OCI-LY3 (cell line): ENCODE measurements around the gene PCNA.
A peak's percentile ranks its signal among the peaks of the same experiment; 100 is the strongest.
"Not testable (repeated sequence)": the region's sequence is repeated elsewhere in the genome, so short reads cannot be mapped to it uniquely, and the experiment has no call there.

ENCODE experiments used
- H2AFZ ChIP-seq: fragments of 200-600, 300-600 bp; shearing (Covaris generic); 2 replicates; pipeline ENCODE4 v1.6.0; 2014; ENCODE audit warnings: antibody characterized with exemption, low read depth, low read length
- H3K27ac ChIP-seq: fragments of 200-600, 300-600 bp; sonication (generic); 2 replicates; pipeline ENCODE4 v1.5.1; 2014; ENCODE audit warnings: mild to moderate bottlenecking, low read length, moderate library complexity, mixed read lengths
- H3K27me3 ChIP-seq: fragments of 200-600, 300-600 bp; sonication (generic); 2 replicates; pipeline ENCODE4 v1.6.1; 2014; ENCODE audit warnings: low read depth, low read length, mixed read lengths
- H3K36me3 ChIP-seq: fragments of 200-600, 300-600 bp; sonication (generic); replicated peaks from 2 replicates; pipeline ENCODE3; 2014; ENCODE audit warnings: low read depth, low read length, mixed read lengths
- H3K4me1 ChIP-seq: fragments of 300-600, 200-600 bp; sonication (generic); 2 replicates; pipeline ENCODE4 v1.6.1; 2014; ENCODE audit warnings: low read length, mixed read lengths
- H3K4me2 ChIP-seq: fragments of 200-600, 300-600 bp; sonication (generic); 2 replicates; pipeline ENCODE4 v1.6.1; 2014; ENCODE audit warnings: low read length, mixed read lengths
- H3K4me3 ChIP-seq: fragments of 300-600, 200-600 bp; sonication (generic); 2 replicates; pipeline ENCODE4 v1.5.1; 2014; ENCODE audit warnings: antibody characterized with exemption, mild to moderate bottlenecking, low read length, moderate library complexity
- H3K79me2 ChIP-seq: fragments of 300-600, 200-600 bp; shearing (Covaris generic); 2 replicates; pipeline ENCODE4 v1.6.1; 2014; ENCODE audit warnings: mild to moderate bottlenecking, low read length, mixed read lengths
- H3K9ac ChIP-seq: fragments of 300-600, 200-600 bp; shearing (Covaris generic); 2 replicates; pipeline ENCODE4 v1.6.0; 2014; ENCODE audit warnings: mild to moderate bottlenecking, low read length, moderate library complexity
- H3K9me3 ChIP-seq: fragments of 200-600, 300-600 bp; shearing (Covaris generic); 2 replicates; pipeline ENCODE4 v1.6.1; 2014; ENCODE audit warnings: low read length, mixed read lengths; ENCODE audit not compliant: insufficient read depth
- H4K20me1 ChIP-seq: fragments of 200-600, 300-600 bp; sonication (generic); 2 replicates; pipeline ENCODE4 v1.6.1; 2016; ENCODE audit warnings: low read length, mixed read lengths; ENCODE audit not compliant: insufficient read depth
- EZH2phosphoT487 ChIP-seq: fragments of 200-600 bp; shearing (Covaris generic); IDR thresholded peaks from 2 replicates; pipeline ENCODE4 v1.6.1; 2018; ENCODE audit warnings: antibody characterized with exemption, mixed run types, low read depth
- TF ChIP-seq, protein P1 (sequence below): fragments of 200-600, 300-600 bp; sonication (generic); IDR thresholded peaks from 2 replicates; pipeline ENCODE4 v1.5.1; 2014; ENCODE audit warnings: antibody characterized with exemption, low read length, low read depth

The PCNA gene

GRCh38 chr20:5109276-5109675, 10.5 kb downstream of the PCNA start:
- H2AFZ ChIP-seq: no peak overlapping the region
- no peak overlapping the region for H3K4me3 ChIP-seq
- H3K4me2 ChIP-seq: no peak overlapping the region
- TF ChIP-seq, protein P1, sequence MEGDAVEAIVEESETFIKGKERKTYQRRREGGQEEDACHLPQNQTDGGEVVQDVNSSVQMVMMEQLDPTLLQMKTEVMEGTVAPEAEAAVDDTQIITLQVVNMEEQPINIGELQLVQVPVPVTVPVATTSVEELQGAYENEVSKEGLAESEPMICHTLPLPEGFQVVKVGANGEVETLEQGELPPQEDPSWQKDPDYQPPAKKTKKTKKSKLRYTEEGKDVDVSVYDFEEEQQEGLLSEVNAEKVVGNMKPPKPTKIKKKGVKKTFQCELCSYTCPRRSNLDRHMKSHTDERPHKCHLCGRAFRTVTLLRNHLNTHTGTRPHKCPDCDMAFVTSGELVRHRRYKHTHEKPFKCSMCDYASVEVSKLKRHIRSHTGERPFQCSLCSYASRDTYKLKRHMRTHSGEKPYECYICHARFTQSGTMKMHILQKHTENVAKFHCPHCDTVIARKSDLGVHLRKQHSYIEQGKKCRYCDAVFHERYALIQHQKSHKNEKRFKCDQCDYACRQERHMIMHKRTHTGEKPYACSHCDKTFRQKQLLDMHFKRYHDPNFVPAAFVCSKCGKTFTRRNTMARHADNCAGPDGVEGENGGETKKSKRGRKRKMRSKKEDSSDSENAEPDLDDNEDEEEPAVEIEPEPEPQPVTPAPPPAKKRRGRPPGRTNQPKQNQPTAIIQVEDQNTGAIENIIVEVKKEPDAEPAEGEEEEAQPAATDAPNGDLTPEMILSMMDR: no peak
- TF ChIP-seq EZH2phosphoT487: no peak
- H3K79me2 ChIP-seq: peaks cover 23% of the 10 kb centered on the region
- no peak overlapping the region for H3K27ac ChIP-seq
- H3K27me3 ChIP-seq: no peaks in the 10 kb centered on the region
- no peaks in the 10 kb centered on the region for H3K9me3 ChIP-seq
- peaks cover 43% of the 10 kb centered on the region for H3K36me3 ChIP-seq
- H4K20me1 ChIP-seq: no peaks in the 10 kb centered on the region
- peaks cover 16% of the 10 kb centered on the region for H3K4me1 ChIP-seq
- H3K9ac ChIP-seq: no peak overlapping the region

DNA sequence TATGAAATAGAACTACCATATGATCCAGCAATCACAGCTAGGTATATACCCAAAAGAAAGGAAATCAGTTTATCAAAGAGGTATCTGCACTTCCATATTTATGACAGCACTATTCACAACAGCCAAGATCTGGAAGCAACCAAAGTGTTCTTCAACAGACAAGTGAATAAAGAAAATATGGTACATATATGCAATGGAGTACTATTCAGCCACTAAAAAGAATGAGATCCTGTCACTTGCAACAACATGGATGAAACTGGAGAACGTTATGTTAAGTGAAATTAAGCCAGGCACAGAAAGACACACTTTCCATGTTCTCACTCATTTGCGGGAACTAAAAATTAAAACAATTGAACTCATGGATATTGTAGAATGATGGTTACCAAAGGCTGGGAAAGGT, 15.3 kb downstream of the PCNA start:
- TF ChIP-seq, protein P1: no peak
- no peak for TF ChIP-seq EZH2phosphoT487
- no peak overlapping the region for H3K4me2 ChIP-seq
- H3K36me3 ChIP-seq: peaks cover 52% of the 10 kb centered on the region

DNA sequence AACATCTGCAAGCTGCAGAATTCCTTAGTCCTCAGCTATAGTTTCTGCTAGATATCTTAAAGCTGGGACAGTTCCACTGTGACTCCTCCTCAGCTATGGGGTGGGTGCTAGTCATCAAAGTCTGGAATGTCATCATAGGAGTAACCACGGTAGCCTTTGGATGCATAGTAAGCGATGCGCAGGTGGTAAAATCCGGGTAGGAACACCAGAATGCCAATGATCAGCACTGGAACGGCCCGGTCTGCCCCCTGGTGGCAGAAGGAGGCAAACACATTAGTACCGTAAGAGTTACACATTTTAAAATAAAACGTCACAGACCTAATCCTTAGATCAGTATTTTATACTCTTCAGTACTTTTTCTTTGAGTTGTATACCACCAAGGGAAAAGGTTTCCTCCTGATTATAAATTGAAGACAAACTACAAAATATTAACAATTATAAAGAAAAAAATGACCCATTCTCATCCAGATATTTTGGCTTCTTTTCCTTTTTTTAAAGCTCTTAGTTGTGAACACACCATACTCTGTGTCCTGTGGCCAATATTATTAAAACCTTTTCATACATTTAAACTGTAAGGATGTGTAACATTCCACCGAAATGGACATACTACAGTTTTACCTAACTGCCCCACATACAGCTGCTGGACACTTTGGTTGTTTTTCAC, 18.9 kb downstream of the PCNA start:
- TF ChIP-seq EZH2phosphoT487: no peak
- TF ChIP-seq, protein P1: peak; percentile 91
- H4K20me1 ChIP-seq: peaks cover 6% of the 10 kb centered on the region; the same call in 1 of the 2 replicates
- no peak overlapping the region for H3K27ac ChIP-seq
- H3K9ac ChIP-seq: no peak overlapping the region
- H3K9me3 ChIP-seq: no peaks in the 10 kb centered on the region
- no peak overlapping the region for H3K4me3 ChIP-seq
- no peak overlapping the region for H2AFZ ChIP-seq
- H3K4me1 ChIP-seq: no peaks in the 10 kb centered on the region
- H3K4me2 ChIP-seq: no peak overlapping the region
- peaks cover 51% of the 10 kb centered on the region for H3K36me3 ChIP-seq
- H3K27me3 ChIP-seq: no peaks in the 10 kb centered on the region
- H3K79me2 ChIP-seq: no peaks in the 10 kb centered on the region

More for the DNA sequence above, 15.3 kb downstream of the PCNA start:
- Histone ChIP-seq H3K9ac (no peak overlapping the region), H3K9me3 (no peaks in the 10 kb centered on the region), H2AFZ (no peak overlapping the region), H3K27me3 (no peaks in the 10 kb centered on the region), H3K4me3 (no peak overlapping the region), H4K20me1 (peaks cover 6% of the 10 kb centered on the region; the same call in 1 of the 2 replicates), H3K4me1 (no peaks in the 10 kb centered on the region), H3K79me2 (no peaks in the 10 kb centered on the region), H3K27ac (no peak overlapping the region)

DNA sequence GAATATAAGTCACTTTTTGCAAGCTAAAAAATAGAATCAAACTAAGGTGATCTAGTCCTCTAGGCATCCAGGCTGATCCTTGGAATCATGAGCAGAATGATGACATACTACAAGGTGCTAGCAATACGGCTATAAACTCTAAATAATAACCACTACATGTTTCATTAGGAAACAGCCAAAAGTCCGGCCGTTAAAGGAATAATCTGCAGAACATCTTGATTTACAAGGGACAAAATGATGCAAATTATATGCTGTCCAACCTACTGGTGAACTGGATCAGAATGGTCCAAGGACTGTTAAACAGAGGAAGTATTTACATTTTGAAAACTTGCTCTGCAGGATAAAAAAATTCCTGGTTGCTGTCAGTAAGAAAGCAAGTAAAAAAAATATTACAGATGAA, 19.8 kb downstream of the PCNA start:
- not testable (repeated sequence) for H4K20me1 ChIP-seq, H2AFZ ChIP-seq, H3K9me3 ChIP-seq, H3K4me3 ChIP-seq, H3K4me1 ChIP-seq, H3K27me3 ChIP-seq, H3K4me2 ChIP-seq, H3K9ac ChIP-seq, H3K27ac ChIP-seq, H3K79me2 ChIP-seq
- peaks cover 50% of the 10 kb centered on the region for H3K36me3 ChIP-seq

GRCh38 chr20:5099009-5099408, 20.7 kb downstream of the PCNA start:
- H3K36me3 ChIP-seq: peaks cover 41% of the 10 kb centered on the region
- not testable (repeated sequence) for H3K27ac ChIP-seq, H3K4me3 ChIP-seq, H4K20me1 ChIP-seq, H3K9me3 ChIP-seq, H3K79me2 ChIP-seq, H3K27me3 ChIP-seq, H2AFZ ChIP-seq, H3K4me2 ChIP-seq, H3K4me1 ChIP-seq, H3K9ac ChIP-seq
